GM18870 (cell line): ENCODE data around the gene APAF1.
"Not testable (repeated sequence)": the region's sequence is repeated elsewhere in the genome, so short reads cannot be mapped to it uniquely, and the experiment has no call there.

Source experiments
- ATAC-seq: cut with Tn5 transposase; IDR thresholded peaks from one replicate; pipeline ENCODE4 v1.9.1; 2021; ENCODE audit warnings: moderate library complexity; ENCODE audit not compliant: unreplicated experiment

The APAF1 gene, protein sequence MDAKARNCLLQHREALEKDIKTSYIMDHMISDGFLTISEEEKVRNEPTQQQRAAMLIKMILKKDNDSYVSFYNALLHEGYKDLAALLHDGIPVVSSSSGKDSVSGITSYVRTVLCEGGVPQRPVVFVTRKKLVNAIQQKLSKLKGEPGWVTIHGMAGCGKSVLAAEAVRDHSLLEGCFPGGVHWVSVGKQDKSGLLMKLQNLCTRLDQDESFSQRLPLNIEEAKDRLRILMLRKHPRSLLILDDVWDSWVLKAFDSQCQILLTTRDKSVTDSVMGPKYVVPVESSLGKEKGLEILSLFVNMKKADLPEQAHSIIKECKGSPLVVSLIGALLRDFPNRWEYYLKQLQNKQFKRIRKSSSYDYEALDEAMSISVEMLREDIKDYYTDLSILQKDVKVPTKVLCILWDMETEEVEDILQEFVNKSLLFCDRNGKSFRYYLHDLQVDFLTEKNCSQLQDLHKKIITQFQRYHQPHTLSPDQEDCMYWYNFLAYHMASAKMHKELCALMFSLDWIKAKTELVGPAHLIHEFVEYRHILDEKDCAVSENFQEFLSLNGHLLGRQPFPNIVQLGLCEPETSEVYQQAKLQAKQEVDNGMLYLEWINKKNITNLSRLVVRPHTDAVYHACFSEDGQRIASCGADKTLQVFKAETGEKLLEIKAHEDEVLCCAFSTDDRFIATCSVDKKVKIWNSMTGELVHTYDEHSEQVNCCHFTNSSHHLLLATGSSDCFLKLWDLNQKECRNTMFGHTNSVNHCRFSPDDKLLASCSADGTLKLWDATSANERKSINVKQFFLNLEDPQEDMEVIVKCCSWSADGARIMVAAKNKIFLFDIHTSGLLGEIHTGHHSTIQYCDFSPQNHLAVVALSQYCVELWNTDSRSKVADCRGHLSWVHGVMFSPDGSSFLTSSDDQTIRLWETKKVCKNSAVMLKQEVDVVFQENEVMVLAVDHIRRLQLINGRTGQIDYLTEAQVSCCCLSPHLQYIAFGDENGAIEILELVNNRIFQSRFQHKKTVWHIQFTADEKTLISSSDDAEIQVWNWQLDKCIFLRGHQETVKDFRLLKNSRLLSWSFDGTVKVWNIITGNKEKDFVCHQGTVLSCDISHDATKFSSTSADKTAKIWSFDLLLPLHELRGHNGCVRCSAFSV (N-terminal part only)

DNA sequence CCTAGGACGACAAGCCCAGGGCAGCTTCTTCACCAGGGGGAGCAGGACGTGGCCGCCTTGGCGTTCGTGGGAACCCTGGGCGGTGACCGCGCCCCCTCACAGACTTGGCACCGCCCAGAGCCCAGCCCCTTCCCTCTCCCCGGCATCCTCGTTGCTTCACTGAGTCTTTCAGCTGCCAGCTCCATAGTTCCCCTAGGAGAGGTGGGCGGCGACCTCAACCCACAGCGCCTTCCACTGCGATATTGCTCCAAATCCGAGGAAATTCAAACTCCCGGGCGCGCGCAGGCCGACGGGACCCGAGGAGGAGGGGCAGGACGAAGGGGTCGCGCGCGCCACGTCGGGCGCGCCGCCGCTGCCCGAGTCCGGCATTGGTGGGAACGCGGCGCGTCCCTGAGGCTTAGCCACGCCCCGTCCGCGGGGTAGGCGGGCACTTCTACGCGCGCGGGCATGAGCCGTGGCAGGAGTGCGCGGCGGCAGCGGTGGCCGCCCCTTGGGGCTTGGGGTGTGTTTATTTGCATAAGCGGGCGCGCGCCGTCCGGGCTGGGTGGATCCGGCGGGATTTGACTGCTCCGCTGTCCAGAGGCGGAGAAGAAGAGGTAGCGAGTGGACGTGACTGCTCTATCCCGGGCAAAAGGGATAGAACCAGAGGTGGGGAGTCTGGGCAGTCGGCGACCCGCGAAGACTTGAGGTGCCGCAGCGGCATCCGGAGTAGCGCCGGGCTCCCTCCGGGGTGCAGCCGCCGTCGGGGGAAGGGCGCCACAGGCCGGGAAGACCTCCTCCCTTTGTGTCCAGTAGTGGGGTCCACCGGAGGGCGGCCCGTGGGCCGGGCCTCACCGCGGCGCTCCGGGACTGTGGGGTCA, at the start of gene APAF1, which contains the start of gene IKBIP:
TSS of gene APAF1 (plus strand) at position 579 of the 860 bp plus-strand sequence. CDS start 3,070 bp downstream, outside the sequence.
TSS of gene IKBIP (minus strand) at position 77 of the 860 bp plus-strand sequence. CDS start 87 bp downstream, outside the sequence.
- ATAC-seq = peak; percentile 73

DNA sequence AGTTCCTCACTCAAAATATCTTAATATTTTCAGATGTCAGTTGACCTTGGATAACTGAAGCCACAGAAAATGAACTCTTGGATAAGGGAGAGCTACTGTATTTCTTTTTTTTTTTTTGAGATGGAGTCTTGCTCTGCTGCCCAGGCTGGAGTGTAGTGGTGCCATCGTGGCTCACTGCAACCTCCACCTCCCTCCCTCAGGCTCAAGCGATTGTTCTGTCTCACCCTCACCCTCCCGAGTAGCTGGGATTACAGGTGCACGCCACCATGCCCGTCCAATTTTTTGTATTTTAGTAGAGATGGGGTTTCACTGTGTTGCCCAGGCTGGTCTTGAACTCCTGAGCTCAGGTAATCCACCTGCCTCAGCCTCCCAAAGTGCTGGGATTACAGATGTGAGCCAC, 47.8 kb upstream of the APAF1 start:
- ATAC-seq = not testable (repeated sequence)

DNA sequence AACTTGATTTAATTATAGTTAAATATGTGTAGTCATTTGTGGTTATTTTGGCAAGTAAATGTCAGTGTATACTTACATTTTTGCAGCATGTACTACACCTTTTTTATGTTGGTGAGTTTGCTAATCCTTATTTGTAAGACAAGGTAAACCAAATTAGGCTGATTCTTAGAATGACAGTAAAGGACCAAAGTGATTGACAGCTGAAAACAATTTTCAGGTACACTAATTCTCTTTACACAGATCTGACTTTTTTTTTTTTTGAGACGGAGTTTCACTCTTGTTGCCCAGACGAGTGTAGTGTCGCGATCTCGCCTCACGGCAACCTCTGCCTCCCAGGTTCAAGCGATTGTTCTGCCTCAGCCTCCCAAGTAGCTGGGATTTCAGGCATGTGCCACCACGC, 43.2 kb upstream of the APAF1 start:
- ATAC-seq = no peak

DNA sequence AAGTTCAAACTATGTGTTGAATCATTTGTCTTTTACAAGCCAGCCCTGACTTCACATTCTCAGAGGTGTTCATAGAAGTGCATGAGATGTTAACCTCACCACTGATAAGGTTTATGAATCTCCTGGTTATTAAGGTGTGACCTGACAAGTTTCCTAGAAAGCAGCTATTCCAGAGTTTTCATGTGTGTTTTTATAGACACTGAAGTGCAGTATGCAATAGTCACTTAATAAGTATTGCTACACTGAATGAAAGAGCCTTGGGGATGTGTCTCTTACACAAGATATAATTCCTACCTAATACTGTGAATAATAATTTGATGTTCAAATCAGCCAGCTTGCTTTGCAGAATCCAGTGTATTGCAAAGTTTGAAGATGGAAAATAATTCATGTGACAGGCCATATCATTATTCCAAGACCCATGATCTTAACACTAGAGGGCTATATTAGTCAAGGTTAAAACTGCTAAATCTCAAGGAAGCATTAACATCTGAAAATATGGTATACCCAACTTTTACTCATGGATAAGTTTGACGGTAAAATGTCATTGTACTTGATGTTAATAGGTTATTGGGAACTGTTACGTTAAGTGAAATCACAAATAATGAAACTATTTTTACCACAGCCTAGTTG, 38.6 kb upstream of the APAF1 start:
- ATAC-seq = no peak

DNA sequence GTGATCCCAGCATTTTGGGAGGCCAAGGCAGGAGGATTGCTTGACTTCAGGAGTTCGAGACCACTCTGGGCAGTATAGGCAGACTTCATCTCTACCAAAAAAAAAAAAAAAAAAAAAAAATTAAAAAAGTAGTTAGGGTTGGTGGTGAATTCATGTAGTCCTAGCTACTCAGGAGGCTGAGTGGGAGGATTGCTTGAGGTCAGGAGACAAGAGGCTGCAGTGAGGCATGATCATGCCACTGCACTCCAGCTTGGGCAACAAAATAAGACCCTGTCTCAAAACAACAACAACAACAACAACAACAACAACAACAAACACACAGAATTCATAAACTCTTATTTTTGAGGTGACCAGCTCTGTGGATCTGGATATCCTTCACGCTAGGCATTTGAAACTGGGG, 34.5 kb upstream of the APAF1 start:
- ATAC-seq = no peak

DNA sequence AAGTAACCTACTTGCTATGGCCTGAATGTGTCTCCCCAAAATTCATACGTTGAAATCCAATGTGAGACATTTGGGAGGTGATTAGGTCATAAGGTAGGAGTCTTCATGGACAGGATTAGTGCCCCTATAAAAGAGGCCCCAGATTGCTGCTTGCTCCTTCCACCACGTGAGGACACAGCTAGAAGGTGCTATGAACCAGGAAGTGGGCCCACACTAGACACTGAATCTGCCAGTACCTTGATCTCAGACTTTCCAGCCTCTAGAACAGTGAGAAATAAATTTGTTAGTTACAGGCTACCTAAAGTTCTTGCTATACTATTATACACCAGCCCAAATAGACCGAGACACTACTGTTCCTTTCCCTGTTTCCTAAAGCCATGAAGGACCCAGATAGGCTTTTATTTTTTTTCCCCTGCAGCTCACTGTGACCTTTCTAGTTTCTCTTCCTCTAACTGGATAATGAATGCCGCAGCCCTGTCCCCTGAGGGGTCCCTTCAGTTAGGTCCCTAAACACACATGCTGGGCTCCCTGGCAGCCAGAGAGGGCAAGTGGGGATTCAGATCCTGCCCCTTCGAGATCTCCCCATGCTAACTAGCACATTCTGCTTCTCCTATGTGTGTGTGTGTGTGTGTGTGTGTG, 32.3 kb upstream of the APAF1 start:
- peak; percentile 76 for ATAC-seq

DNA sequence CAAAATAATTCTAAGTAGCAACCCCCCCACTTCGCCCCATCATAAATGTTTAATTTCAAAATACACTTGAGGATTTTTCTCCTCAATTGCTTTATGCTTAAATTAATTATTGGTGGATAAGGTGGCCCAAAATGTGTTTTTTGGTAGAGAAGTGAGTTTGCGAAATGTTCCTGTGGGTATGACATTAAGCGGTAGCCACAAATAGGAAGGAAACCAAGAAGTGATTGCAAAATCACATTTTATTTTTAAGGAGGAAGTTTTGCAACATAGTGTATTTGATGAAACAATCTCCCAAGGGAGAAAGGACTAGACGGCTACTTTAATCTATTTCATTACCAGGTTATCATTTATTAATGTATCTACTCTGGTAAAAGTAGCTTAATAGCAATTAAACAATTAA, 26.1 kb upstream of the APAF1 start:
- no peak for ATAC-seq

DNA sequence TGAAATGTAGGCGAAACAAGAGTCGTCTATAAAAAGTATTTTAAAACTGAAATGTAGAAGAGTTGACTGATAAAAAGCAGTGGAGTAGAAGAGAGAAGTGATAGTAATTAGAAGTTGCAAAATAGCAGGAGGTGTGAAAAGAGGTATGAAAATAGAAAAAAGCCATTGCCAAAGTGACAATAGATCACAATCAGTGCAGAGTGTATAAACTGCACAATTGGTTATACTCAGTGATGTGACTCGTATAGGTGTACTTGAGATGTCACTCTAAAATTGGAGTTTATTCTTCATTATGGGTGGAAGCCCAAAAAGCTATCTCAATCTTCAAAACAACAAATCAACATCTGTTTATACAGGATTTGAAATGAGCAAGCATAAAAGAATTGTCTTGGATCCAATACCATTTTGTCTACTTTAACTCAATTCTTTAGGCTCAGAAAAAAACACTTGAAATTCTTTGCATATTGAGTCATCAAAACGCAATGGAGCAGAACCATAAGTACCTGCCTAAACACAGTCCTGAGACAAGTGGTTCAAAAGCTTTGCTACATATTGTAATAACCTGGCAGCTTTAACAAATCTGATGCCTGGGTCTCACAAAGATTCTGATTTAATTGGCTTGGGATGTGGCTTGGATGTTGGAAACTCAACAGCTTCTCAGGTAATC, 9.3 kb upstream of the APAF1 start:
- peak; percentile 87 for ATAC-seq

DNA sequence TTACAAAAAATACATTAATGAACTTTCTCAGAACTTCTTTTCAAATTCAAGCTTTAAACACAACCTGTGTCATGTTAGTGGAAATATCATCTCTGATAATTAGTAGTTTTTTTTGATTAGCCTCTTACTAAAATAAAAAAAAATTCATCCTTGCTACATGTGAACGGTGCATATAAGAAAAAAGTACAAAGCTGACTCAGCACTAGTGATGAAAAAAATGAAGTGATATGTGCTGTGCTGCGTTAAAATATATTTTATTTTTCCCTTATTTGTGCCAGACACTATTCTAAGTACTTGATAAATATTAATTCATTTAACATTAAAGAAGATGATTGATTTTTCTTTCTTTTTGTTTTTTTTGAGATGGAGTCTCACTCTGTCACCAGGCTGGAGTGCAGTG, 8.0 kb upstream of the APAF1 start:
- no peak for ATAC-seq

DNA sequence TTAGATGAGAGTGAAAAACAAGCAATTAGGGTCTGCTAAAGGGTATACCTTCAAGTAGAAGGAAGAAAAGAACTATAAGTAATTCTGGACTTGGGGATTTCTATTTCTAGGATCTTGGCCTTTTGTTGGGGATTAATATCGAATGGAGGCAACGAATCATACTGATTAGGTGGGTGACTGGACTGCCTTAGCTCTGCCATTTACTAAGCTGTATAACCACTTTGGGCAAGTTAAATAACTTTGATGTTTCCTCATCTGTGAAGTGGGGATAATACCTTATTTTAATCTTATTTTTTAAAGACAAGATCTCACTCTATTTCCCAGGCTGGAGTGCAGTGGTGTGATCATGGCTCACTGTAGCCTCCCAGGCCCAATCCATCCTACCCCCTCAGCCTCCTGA, 7.1 kb upstream of the APAF1 start:
- ATAC-seq = no peak

DNA sequence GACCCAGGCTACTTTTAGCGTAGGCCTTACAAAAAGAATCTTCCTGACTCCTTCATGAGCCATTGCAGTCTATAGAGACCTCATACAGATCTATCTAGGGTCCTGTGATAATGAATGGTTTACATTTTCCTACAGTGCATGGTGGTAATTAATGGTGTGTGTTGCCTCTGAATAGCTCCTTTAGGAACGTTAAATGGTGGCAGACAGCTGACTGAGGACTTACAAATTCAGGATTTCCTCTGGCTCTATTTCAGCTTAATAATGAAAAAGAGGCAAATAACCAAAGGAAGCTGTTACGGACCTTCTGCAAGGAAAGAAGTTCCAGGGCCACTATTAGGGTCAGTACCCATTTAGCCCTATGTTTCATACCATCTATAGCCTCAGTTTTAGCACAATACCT, 5.6 kb upstream of the APAF1 start:
- ATAC-seq = no peak

DNA sequence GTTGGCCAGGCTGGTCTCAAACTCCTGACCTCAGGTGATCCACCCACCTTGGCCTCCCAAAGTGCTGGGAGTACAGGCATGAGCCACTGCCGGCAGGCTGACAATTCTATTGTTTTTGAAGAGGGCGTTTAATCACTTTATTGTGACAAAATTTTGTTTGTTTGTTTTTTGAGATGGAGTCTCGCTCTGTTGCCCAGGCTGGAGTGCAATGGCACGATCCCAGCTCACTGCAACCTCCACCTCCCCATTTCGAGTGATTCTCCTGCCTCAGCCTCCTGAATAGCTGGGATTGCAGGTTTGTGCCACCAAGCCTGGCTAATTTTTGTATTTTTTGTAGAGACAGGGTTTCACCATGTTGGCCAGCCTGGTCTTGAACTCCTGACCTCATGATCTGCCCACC, 2.3 kb upstream of the APAF1 start:
- ATAC-seq = not testable (repeated sequence)

DNA sequence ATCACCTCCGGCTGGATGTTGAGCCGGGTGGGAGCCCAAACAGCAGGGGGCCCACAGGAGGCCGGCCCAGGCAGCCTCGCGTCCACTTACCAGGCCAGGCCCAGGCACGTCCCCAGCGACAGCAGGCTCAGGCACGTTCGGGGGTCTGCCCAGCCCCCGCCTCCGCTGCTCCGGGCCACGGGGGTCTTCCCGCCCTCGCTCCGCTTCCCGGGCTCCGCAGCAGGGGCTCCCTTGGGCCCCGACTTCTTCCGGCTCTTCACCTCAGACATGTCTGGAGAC, 718 bp upstream of the APAF1 start:
- ATAC-seq = peak; percentile 18

DNA sequence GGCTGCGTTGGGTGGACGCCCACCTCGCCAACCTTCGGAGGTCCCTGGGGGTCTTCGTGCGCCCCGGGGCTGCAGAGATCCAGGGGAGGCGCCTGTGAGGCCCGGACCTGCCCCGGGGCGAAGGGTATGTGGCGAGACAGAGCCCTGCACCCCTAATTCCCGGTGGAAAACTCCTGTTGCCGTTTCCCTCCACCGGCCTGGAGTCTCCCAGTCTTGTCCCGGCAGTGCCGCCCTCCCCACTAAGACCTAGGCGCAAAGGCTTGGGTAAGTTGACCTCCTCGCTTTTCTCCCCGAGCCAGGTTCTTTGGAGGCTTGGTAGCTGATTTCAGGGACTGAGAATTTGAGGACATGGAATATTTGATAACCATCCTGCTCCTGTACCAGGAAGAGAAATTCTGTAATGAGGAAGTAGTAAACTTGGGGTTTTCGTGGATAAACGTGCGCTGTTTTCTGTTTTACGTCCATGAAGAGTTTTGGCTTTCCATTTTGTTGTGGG, 530 bp downstream of the APAF1 start:
- no peak for ATAC-seq

DNA sequence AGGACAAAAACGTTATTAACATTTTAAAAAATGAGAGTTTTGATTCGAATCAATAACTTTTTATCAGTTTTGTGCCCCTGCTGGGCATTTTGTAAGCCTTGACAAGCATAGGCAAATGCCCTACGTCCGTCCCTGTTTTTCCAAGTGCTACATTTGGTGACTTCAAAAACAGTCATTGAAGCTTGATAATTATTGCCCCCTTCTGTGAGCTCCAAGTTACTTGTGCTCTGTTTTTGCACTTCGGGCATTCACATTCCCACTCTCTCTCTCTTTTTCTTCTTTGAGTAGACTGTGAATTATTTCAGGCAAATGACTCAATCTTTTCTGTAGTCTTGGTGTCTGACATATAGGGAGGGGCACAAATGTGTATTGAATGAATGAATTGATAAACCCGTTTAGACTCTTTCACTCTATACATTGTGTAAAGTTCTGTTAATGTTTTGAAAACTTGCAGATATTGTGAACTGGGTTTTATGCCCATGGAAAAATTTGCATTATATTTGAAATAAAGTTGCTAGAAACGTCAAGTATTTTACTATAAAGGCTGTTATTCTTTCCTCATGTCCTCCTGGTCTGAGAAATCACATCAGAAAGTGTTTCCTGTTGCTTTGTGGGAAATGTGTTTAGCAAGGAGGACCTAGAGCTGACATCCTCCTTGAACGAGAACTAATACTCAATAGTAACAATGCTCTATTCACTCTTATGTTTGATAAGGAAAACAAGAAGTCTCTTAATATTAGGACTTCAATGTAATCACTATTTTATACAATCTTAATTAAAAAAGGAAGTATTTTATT, 1.4 kb downstream of the APAF1 start:
- ATAC-seq = no peak

DNA sequence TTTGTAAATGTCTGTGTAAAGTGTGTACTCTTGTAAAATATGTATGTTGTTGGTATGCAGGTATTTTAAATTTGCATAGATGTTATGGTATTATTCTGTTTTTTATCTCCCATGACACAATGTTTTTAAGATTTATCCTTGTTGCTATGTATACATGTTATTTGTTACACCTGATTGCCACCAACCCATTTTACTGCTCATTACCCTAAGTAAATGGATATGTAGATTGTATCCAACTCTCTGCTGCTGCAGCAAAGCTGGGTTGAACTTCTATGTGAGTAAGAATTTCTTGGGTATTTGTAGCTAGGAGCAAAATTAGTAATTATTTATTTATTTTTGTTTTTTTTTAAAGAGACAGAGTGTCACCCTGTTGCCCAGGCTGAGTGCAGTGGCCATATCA, 6.2 kb downstream of the APAF1 start:
- no peak for ATAC-seq

DNA sequence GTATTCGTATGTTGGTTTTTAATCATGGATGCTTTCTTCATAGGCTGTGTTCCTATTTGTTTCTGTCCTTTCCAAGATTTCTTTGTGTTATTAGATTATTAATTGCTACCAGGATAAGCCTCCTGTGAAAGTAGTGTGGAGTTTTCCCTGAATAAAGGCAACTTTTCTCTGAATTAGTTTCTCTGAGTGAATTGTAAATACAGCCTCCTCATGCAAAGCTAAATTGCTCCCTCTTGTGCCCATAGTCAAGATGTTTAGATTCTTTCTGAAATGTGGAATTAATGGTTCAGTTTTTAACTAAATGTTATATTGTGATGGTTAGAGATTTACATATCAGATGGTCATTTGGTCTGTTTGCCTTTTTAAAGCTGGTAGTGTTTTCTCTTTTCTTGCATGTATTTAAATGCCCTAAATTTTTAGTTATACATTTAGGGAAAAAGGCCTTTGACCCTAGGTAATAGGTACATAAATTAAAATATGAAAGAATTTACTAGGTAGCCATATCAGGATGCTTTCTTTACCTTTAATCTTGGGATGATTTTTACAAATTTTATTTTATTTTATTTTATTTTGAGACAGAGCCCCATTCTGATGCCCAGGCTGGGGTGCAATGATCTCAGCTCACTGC, 8.9 kb downstream of the APAF1 start:
- ATAC-seq = peak; percentile 41
